Smooth muscle cell (in vitro differentiated cells): ENCODE results near the gene TM4SF4. TPM values are rescaled to one million over a fixed set of nuclear protein-coding genes. Genes with fewer than 3 reads are reported as not detected.
A peak's percentile ranks its signal among the peaks of the same experiment; 100 is the strongest.

Experiments
- DNase-seq: peaks from one replicate; lab custom pipeline; 2025; ENCODE audit not compliant: unreplicated experiment; lab: John Stamatoyannopoulos, UW
- H2AFZ ChIP-seq: fragments of 200-600 bp; sonication (generic); 2 replicates; pipeline ENCODE4 v1.6.0; 2016; ENCODE audit warnings: antibody characterized with exemption, low read depth, mild to moderate bottlenecking
- H3F3A ChIP-seq: fragments of 200-600 bp; sonication (generic); 2 replicates; pipeline ENCODE4 v1.6.0; 2017; ENCODE audit warnings: antibody characterized with exemption, low read depth
- H3K27ac ChIP-seq: fragments of 200-600 bp; sonication (generic); 2 replicates; pipeline ENCODE4 v1.5.1; 2016; ENCODE audit warnings: low read depth, mild to moderate bottlenecking
- H3K27me3 ChIP-seq: fragments of 200-600 bp; sonication (generic); 2 replicates; pipeline ENCODE4 v1.6.1; 2016; ENCODE audit warnings: low read depth, mild to moderate bottlenecking
- H3K36me3 ChIP-seq: fragments of 200-600 bp; sonication (generic); 2 replicates; pipeline ENCODE4 v1.5.1; 2016; ENCODE audit warnings: low read depth
- H3K4me1 ChIP-seq: fragments of 200-600 bp; sonication (generic); 2 replicates; pipeline ENCODE4 v1.5.1; 2016; ENCODE audit warnings: low read depth
- H3K4me2 ChIP-seq: fragments of 200-600 bp; sonication (generic); 2 replicates; pipeline ENCODE4 v1.6.0; 2016; ENCODE audit warnings: mild to moderate bottlenecking
- H3K4me3 ChIP-seq: fragments of 200-600 bp; sonication (generic); 2 replicates; pipeline ENCODE4 v1.5.1; 2016; ENCODE audit warnings: mild to moderate bottlenecking
- H3K79me2 ChIP-seq: fragments of 200-600 bp; sonication (generic); 2 replicates; pipeline ENCODE4 v1.6.0; 2016; ENCODE audit warnings: low read depth, mild to moderate bottlenecking
- H3K9ac ChIP-seq: fragments of 200-600 bp; sonication (generic); 2 replicates; pipeline ENCODE4 v1.6.0; 2016; ENCODE audit warnings: low read depth
- H3K9me3 ChIP-seq: fragments of 200-600 bp; sonication (generic); replicated peaks from 2 replicates; pipeline ENCODE4 v1.5.1; 2016; ENCODE audit warnings: low read depth
- H4K20me1 ChIP-seq: fragments of 200-600 bp; sonication (generic); 2 replicates; pipeline ENCODE4 v1.6.0; 2016; ENCODE audit warnings: low read depth
- WGBS: methylation state at CpG from one replicate; pipeline ENCODE4 v1.1.7; 2016; ENCODE audit warnings: low lambda C conversion rate; 5-methylcytosine and 5-hydroxymethylcytosine counted together
- polyA plus RNA-seq: library from polyadenylated mRNA; unstranded; fragments of >200 nt; fragmentation: Nextera tagmentation; extraction: Ambion mirVana; gene quantifications from 2 replicates; pipeline ENCODE4 v1.2.1, GENCODE V29; 2016
- total RNA-seq: library from RNA; depleted of rRNA; stranded (reverse); fragments of >200 nt; gene quantifications from 2 replicates; pipeline ENCODE4 v1.2.3, GENCODE V29; 2014
- TF ChIP-seq, protein P1 (sequence below): fragments of 200-600 bp; sonication (generic); IDR thresholded peaks from 2 replicates; pipeline ENCODE4 v1.5.1; 2017; ENCODE audit warnings: borderline replicate concordance, mild to moderate bottlenecking, antibody characterized with exemption; ENCODE audit not compliant: insufficient read depth, poor library complexity, severe bottlenecking

The TM4SF4 gene
- total and polyA plus RNA-seq, 2 experiments from 2014 or later: 0.29 TPM; not detected in 1

DNA sequence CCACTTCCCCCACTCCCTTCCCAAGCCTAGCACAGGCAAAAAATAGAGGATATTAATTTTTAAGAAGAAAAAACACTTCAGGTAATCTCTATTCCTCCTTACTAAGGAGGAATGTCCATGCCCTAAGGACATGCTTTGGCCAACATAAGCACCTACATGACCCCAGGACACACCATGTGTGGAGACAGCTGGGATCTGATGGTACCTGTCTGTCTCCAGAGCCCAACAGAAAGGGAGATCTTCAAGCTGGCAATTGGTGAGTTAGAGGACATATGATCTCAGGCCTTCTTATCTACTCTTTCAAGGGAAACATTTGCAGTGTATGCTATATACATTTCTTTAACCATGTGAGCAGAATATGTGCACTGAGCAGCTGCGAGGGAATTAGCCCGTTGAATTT, 7.0 kb downstream of the TM4SF4 start:
- Histone ChIP-seq H2AFZ (no peak overlapping the region), H3K4me3 (no peak overlapping the region), H3K4me1 (peaks cover 4% of the 10 kb centered on the region), H3F3A (no peaks in the 10 kb centered on the region), H3K9me3 (no peaks in the 10 kb centered on the region), H3K27ac (no peak overlapping the region), H3K27me3 (no peaks in the 10 kb centered on the region), H3K4me2 (no peak overlapping the region), H3K36me3 (no peaks in the 10 kb centered on the region), H3K79me2 (no peaks in the 10 kb centered on the region), H4K20me1 (no peaks in the 10 kb centered on the region), H3K9ac (no peak overlapping the region)
- WGBS: 100% methylated on average over 2 of the region's 2 CpGs
- no peak for DNase-seq
- TF ChIP-seq, protein P1, sequence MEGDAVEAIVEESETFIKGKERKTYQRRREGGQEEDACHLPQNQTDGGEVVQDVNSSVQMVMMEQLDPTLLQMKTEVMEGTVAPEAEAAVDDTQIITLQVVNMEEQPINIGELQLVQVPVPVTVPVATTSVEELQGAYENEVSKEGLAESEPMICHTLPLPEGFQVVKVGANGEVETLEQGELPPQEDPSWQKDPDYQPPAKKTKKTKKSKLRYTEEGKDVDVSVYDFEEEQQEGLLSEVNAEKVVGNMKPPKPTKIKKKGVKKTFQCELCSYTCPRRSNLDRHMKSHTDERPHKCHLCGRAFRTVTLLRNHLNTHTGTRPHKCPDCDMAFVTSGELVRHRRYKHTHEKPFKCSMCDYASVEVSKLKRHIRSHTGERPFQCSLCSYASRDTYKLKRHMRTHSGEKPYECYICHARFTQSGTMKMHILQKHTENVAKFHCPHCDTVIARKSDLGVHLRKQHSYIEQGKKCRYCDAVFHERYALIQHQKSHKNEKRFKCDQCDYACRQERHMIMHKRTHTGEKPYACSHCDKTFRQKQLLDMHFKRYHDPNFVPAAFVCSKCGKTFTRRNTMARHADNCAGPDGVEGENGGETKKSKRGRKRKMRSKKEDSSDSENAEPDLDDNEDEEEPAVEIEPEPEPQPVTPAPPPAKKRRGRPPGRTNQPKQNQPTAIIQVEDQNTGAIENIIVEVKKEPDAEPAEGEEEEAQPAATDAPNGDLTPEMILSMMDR: no peak

DNA sequence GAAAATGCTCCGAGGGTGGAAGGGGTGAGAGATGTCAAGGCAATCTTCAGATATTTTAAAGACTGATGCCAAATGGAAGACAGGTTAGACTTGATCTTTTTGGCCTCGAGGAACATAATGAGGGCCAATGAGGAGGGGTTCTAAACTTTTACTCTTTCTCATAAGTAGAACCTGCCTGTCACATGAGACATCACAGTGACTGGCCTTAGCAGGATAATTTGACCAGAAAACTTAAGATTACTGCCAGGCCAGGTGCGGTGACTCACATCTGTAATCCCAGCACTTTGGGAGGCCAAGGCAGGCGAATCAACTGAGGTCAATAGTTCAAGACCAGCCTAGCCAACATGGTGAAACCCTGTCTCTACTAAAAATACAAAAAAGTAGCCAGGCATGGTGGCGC, 12.2 kb downstream of the TM4SF4 start:
- Histone ChIP-seq H3F3A (no peaks in the 10 kb centered on the region), H3K9ac (no peak overlapping the region), H3K27ac (no peak overlapping the region), H3K4me1 (no peaks in the 10 kb centered on the region), H3K36me3 (no peaks in the 10 kb centered on the region), H4K20me1 (no peaks in the 10 kb centered on the region), H3K9me3 (no peaks in the 10 kb centered on the region), H3K27me3 (no peaks in the 10 kb centered on the region), H3K4me3 (no peak overlapping the region), H3K4me2 (no peak overlapping the region), H2AFZ (no peak overlapping the region), H3K79me2 (no peaks in the 10 kb centered on the region)
- TF ChIP-seq, protein P1: no peak
- 79% methylated on average over 5 of the region's 5 CpGs for WGBS
- DNase-seq: no peak

DNA sequence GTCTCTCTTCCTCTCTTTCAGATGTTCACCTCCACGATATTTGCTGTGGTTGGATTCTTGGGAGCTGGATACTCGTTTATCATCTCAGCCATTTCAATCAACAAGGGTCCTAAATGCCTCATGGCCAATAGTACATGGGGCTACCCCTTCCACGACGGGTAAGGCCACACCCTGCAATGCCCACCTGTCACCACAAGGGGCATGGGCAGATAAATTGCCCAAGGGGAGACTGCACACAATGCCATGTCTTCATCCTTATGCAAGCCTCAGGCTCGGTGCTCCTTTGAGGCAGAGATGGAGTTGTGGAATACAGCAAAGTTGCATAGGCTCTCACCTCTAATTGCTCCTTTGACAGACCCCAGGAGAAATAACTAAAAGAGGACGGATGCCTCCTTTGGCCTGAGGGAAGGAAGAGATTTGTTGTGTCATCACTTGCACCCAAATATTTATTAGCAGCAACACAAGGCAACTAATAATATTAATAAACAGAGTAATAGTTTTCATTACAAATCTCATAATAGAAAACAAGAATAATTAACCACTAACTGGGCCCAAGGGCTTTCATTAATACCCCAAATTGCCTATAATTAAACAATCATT, 13.2 kb downstream of the TM4SF4 start:
- Histone ChIP-seq H3F3A (no peaks in the 10 kb centered on the region), H3K9ac (no peak overlapping the region), H3K79me2 (no peaks in the 10 kb centered on the region), H3K4me3 (no peak overlapping the region), H2AFZ (no peak overlapping the region), H3K4me1 (no peaks in the 10 kb centered on the region), H3K9me3 (no peaks in the 10 kb centered on the region), H3K4me2 (no peak overlapping the region), H4K20me1 (no peaks in the 10 kb centered on the region), H3K27ac (no peak overlapping the region), H3K27me3 (no peaks in the 10 kb centered on the region), H3K36me3 (no peaks in the 10 kb centered on the region)
- DNase-seq: no peak
- WGBS: 62% methylated on average over 6 of the region's 6 CpGs
- TF ChIP-seq, protein P1: peak; percentile 36

DNA sequence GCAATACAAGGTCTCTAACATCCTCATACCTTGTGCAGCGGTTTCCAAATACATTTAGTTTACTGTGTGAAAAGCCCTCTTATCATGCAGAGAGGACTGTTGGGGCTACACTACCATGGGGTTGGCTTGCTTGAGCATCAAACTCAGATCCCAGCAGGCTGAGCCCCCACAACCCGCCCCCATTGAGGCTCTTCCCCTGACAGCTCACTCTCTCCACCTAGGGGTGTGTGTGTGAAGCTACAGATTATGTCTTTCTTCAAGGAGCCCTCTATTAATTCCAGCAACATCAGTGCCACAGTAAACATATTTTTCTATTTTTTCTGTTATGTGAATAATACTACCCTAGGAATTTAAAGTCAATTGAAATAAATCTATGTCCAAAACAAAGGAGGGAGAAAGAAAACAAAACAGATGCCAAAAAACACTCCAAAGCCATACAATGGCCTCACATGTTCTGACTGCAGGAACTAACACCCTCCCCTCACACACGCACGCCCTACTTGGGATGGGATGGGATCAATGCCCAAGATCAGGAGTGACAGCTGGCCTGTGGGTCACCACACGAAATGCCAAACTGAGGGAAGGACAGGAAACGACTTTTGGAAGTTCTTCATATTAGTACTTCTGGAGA, 14.7 kb downstream of the TM4SF4 start:
- TF ChIP-seq, protein P1: peak; percentile 46
- Histone ChIP-seq H3K9me3 (no peaks in the 10 kb centered on the region), H2AFZ (no peak overlapping the region), H3K4me2 (no peak overlapping the region), H3K79me2 (no peaks in the 10 kb centered on the region), H3K4me1 (no peaks in the 10 kb centered on the region), H3K36me3 (no peaks in the 10 kb centered on the region), H3K9ac (no peak overlapping the region), H3K27ac (no peak overlapping the region), H3K4me3 (no peak overlapping the region), H4K20me1 (no peaks in the 10 kb centered on the region), H3F3A (no peaks in the 10 kb centered on the region), H3K27me3 (no peaks in the 10 kb centered on the region)
- no peak for DNase-seq
- 58% methylated on average over 6 of the region's 6 CpGs for WGBS
